Subcutaneous adipose tissue (tissue), 4 donors: ENCODE results near the gene MYNN. TPM values are rescaled to one million over a fixed set of nuclear protein-coding genes. Genes with fewer than 3 reads are reported as not detected.

Experiments
- total RNA-seq, 4 donors: library from RNA; depleted of rRNA; stranded (reverse); fragments of >200 nt; gene quantifications; one replicate each; pipeline ENCODE4 v1.1.0, GENCODE V29; 2016
- TF ChIP-seq, protein P1 (sequence below): fragments of 450-650 bp; IDR thresholded peaks from one replicate; pipeline ENCODE4 v1.5.1; 2016; ENCODE audit warnings: low read depth, mild to moderate bottlenecking, control low read depth, antibody characterized with exemption, moderate library complexity

Gene MYNN
- total RNA-seq, 4 donors from 2014 or later = 14.1 to 24.3 (median 17.1) TPM

DNA sequence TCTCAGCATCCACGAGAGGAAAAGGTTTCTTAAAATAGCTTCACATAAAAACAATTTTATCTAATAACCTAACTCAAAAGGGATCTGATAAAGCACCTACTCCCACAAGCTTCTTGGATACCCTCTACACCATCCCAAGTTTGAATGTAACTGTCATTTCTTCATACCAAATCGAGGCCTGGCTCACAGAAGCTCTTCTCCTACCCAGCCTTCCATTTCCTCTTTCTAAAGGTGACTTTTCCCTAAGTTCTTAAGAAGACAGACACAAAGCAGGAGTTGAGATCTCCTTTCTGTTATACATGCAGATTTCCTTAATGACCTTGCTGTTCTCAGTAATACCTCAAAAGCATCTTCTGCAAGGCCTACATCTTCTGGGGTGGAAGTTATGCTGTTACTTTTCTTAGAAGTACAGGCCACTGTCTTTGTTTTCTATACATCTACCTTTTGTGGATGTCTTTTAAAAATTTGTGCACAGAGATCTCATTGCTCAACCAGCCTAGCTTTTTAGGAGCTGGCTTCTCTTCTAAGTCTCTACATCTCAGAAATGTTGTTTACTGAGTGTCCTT, 36.1 kb downstream of the MYNN start:
- TF ChIP-seq, protein P1, sequence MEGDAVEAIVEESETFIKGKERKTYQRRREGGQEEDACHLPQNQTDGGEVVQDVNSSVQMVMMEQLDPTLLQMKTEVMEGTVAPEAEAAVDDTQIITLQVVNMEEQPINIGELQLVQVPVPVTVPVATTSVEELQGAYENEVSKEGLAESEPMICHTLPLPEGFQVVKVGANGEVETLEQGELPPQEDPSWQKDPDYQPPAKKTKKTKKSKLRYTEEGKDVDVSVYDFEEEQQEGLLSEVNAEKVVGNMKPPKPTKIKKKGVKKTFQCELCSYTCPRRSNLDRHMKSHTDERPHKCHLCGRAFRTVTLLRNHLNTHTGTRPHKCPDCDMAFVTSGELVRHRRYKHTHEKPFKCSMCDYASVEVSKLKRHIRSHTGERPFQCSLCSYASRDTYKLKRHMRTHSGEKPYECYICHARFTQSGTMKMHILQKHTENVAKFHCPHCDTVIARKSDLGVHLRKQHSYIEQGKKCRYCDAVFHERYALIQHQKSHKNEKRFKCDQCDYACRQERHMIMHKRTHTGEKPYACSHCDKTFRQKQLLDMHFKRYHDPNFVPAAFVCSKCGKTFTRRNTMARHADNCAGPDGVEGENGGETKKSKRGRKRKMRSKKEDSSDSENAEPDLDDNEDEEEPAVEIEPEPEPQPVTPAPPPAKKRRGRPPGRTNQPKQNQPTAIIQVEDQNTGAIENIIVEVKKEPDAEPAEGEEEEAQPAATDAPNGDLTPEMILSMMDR = no peak

DNA sequence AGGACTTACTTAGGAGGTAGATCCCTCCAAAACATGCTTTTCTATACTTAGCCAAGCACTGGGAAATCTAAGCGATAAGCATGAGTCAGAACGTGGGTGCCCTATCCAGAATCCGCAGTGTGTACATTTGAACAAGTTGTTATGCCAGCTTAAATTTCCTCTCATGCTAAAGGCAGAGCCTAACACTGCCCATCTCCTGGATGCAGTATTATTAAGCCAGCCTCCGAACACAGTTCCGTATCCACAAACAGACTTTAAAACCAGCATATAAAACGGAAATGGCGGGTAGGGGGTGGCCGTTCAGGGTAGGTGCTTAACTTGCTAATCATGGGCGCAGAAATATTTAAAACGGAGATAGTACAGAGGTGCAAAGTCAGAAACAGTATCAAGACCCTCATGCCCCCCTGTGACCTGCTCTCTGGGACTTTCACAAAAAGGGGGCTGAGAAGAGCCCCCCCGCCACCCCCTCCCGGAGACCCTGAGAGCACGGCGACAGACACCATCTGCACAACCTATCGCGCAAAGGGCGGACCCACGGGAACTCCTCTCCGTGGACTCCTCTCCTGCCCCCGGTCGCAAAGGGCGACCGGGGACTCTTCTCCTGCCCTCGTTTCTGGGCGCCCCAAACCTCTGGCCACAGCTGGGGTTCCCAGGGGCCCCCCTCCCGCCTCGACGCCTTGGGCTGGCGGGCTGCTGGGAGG, 38.6 kb downstream of the MYNN start:
- TF ChIP-seq, protein P1 = no peak

DNA sequence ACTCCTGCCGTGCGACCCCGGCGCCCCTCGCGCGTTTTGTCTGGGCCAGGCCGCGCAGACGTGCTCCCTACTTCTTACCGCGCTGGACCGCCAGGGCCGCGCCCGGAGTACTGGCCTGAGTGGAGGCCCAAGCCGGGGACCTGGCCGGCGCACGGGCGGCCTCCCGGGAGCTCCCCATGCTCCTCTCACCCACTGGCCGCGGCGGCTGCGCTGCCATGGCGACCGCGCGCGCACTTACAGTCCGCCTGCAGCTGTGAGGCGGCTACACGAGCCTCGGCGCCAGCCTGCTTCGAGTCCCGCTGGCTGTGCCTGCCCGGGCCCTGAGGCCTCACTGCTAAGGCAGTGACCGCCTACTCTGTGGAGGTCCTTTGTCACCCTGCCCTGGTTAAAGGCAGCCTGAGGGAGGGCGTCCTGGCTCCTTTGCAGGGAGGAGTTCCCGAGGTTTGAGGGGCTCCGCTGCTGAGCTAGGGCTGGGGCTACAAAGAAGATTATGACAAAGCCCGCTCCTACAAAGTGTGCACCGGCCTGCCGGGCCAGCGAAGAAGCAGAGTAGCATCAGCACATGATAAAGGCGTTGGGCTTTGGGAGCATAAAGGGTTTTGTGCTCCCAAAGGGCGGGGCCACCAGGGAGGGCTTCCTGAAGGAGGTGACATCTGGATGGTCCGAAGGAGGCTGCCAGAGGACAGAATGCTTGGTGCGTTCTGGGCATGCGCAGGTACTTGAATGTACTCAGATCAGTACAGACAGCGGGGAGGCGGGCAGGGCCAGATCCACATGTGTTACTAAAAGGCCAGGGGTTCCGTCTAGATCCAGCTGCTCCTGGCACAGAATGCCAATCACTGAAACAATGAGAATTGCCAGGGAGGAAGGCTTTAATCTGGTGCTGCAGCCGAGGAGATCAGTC, 39.4 kb downstream of the MYNN start, which contains the start of the genes LRRC34 and LRRIQ4:
TSS of gene LRRC34 (minus strand) at position 573 of the 904 bp plus-strand sequence. CDS start at position 217, 356 bp downstream.
TSS of gene LRRIQ4 (plus strand) at position 539 of the 904 bp plus-strand sequence. CDS start 9,052 bp downstream, outside the sequence.
- TF ChIP-seq, protein P1 = no peak

DNA sequence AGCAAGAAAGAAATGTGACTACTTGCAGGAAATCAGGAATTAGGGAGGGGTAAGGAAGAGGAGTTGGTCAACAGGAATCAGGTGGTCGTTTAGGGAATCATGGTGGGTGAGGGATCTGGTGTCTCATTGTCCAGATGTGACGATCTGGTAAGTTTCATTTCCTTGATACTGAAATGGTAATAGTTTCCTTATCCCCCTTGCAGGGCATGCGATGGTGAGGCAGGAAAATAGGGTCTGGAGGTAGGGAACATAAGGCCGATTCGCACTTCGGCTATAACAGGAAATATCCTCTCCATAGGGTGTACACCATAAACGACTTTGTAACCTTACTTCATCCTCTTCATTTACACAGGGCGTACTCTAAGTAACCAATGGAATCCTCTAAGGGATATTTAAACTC, 40.1 kb downstream of the MYNN start:
- TF ChIP-seq, protein P1 = no peak

DNA sequence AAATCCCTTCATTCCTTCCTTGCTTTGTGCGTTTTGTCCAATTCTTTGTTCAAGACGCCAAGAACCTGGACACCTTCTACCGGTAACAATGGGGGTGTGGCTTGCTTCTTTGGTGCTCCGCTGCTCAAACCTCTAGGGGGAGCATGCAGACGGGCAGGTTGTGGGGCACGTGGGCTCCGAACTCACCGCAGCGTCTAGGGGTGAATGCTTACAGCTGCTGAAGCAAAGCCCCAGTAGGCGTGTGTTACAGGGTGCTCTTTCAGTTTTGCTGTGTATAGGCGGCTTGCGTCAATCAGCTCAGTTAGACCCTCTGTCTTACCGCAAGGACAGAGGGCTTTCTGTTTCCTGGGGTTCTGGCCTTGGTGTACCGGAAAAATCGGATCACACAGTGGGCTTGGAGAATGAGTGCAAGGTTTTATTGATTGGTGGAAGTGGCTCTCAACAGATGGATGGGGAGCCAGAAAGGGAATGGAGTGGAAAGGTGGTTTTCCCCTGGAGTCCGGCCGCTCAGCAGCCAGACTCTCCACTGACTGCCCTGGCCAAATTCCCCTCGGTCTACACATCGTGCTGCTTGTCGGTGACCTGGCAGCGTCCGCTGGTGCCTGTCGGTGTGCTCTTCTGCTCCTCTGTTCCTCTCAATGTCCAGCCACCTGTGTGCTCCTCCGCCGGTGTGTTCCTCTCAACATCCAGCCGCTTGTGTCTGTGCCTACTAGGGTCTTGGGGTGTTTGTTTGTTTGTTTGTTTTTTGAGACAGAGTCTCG, 40.7 kb downstream of the MYNN start:
- TF ChIP-seq, protein P1 = no peak

DNA sequence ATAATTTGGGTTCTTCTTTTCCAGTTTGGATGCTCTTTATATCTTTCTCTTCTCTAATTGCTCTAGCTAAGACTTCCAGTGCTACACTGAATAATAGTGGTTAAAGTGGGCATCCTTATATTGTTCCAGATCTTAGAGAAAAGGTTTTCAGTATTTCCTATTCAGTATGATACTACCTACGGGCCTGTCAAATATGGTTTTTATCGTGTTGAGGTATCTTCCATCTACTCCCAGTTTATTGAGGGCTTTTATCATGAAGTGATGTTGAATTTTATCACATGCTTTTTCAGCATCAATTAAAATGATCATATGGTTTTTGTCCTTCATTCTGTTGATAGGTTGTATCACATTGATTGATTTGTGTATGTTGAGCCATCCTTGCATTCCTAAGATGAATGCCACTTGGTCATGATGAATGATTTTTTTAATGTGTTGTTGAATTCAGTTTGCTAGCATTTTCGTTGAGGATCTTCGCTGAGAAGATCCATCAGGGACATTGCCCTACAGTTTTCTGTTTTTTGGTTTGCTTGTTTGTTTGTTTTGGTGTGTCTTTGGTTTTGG, 42.5 kb downstream of the MYNN start:
- TF ChIP-seq, protein P1 = no peak
